HFF-Myc (cell line): ENCODE data around the gene PLK2.
A peak's percentile ranks its signal among the peaks of the same experiment; 100 is the strongest.

ENCODE experiments used
- DNase-seq: peaks from one replicate; pipeline ENCODE4 v3.0.0-alpha.2; 2011; ENCODE audit warnings: low read depth; ENCODE audit errors: extremely low read depth
- H3K4me3 ChIP-seq: replicated peaks from 2 replicates; pipeline ENCODE4 v1.5.1; 2011; ENCODE audit warnings: low read depth, mild to moderate bottlenecking, control low read depth, low read length
- TF ChIP-seq, protein P1 (sequence below): IDR thresholded peaks from 2 replicates; pipeline ENCODE4 v1.5.1; 2012; ENCODE audit warnings: mild to moderate bottlenecking, low read depth, low read length, control low read depth; ENCODE audit errors: missing control alignments

PLK2 gene

DNA sequence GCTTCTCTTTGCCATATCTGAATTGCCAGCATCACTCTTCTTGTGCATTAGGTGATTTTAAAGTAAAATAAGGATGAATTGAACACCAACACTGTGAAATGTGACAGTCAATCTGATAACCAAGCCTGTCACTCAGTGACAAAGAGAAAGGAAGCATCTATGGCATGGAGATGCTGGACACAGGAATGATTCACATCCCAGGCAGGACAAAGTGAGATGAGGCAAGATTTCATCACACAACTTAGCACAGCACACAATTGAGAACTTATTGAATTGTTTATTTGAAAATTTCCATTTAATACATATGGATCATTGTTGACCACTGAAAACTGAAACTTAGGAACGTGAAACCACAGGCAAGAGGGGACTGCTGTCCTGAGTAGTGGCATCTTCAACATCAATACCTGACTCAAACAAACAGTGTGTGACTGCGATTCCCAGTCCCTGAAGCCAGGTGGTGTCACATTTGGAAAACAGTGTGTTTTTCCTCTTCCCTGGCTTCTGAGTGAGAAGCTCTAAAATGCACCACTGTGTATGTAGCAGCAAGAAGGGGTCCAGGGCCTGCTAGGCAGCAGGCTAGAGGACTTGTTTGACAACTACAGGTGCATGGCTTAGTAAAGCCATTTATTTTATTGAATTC is 42.0 kb upstream of the PLK2 start:
- DNase-seq, result no peak
- H3K4me3 ChIP-seq, result no peak overlapping the region
- TF ChIP-seq, protein P1, sequence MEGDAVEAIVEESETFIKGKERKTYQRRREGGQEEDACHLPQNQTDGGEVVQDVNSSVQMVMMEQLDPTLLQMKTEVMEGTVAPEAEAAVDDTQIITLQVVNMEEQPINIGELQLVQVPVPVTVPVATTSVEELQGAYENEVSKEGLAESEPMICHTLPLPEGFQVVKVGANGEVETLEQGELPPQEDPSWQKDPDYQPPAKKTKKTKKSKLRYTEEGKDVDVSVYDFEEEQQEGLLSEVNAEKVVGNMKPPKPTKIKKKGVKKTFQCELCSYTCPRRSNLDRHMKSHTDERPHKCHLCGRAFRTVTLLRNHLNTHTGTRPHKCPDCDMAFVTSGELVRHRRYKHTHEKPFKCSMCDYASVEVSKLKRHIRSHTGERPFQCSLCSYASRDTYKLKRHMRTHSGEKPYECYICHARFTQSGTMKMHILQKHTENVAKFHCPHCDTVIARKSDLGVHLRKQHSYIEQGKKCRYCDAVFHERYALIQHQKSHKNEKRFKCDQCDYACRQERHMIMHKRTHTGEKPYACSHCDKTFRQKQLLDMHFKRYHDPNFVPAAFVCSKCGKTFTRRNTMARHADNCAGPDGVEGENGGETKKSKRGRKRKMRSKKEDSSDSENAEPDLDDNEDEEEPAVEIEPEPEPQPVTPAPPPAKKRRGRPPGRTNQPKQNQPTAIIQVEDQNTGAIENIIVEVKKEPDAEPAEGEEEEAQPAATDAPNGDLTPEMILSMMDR, result no peak

DNA sequence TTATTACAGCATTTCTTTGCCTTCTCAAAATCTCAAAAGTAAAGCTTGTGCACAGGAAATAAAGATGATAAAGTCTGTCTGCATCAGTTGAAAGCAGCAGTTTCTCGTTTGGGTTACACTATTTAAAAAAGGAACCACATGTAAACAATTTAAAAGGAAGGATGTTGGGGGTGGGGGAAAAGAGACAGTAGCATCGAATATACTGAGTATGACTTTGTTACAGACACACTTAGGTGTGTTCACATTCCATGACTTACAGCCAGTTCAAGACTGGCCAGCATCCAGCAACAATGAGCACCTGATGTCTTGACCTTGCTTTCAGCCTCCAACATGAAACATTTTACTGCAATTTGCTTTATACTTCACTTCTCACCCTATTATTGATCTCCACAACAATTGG is 40.1 kb upstream of the PLK2 start:
- TF ChIP-seq, protein P1, result no peak
- DNase-seq, result no peak
- H3K4me3 ChIP-seq, result no peak overlapping the region

DNA sequence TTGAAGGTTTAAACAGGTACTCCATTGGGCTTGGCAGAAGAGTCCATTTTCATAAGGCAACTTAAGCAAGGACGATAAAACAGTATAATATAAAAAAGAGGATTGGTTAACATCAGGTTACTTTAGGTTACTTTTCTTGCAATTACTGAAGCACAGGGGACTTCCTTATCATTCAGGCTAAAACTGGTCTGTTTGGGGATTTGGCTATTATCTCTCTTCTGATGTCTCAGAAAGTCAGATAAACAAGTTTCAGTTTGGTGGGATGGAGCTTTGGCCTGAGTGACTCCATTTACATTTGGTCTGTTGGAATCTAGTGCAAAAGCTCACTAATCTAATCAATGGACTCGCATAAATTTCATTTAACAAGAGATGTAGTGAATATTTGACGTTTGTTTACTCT is 39.3 kb upstream of the PLK2 start:
- H3K4me3 ChIP-seq, result no peak overlapping the region
- TF ChIP-seq, protein P1, result no peak
- DNase-seq, result no peak

DNA sequence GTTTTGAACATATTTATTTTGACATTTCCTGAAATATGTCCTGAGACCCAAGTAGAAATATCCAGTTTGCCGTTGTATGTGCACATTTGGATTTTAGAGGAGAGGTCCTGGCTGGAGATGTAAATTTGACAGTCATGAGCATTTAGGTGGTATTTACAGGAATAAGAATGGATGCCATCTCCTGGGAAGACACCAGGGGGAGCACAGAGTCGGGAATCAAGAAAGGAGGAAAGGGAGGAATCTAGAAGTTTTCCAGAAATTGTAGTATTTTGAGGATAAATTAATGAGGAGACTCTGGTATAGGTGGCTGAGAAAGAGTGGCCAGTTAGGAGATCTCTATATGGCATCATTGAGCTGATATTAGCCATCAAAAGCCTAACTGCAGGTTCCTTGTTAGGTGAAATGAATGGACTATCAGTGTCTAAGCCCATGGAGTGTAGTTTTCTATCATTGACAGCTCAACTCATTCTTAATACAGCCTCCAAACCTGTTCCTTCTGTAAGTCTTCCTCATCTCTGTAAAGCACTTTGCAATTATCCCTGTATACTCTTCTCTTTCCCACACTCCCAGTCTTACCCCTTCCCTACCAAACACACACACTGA is 38.6 kb upstream of the PLK2 start:
- TF ChIP-seq, protein P1, result peak; percentile 79
- DNase-seq, result peak; percentile 5
- no peak overlapping the region for H3K4me3 ChIP-seq

DNA sequence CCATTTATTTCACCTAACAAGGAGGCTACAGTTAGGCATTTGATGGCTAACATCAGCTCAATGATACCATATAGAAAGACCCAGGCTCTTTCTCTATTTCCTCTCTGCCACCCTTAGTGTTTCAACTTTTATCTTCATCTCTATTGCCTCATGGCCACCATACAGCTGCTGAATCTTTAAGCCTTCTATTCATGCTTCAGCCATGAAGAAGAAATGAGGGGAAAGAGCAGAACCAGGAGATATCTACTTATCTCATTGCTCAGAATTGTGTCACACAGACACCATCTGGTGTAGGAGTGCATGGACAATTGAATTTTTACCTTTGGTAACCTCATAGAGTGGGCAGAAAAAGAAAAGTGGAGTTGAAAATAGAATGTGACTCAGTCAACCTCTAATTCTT is 38.0 kb upstream of the PLK2 start:
- no peak for DNase-seq
- H3K4me3 ChIP-seq, result no peak overlapping the region
- TF ChIP-seq, protein P1, result no peak

DNA sequence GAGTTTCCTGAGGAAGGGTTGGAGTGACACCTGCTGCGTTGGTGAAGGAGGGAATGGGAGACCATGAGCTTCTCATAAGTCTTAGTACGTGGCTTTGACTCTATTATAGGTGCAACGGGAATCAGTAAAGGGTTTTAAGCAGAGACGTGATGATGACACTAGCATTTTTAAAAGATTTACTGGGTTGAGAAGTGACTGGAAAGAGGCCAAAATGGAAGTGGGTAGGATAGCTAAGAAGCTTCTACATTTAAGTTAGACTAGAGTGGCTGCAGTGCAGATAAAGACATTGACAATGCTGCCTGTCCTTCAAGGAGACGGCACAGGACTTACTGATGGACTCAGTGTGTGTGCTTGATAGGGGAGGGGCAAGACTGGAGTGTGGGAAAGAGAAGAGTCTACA is 37.5 kb upstream of the PLK2 start:
- TF ChIP-seq, protein P1, result no peak
- no peak overlapping the region for H3K4me3 ChIP-seq
- DNase-seq, result no peak
